Jurkat, Clone E6-1 (cell line): ENCODE measurements around the gene CACFD1.

Experiments
- DNase-seq: peaks from one replicate; pipeline ENCODE4 v3.0.0-alpha.2; 2011; ENCODE audit warnings: low read depth, low spot score
- H3K4me3 ChIP-seq: 2 replicates; pipeline ENCODE4 v1.5.1; 2011; ENCODE audit warnings: mild to moderate bottlenecking, low read length, control low read depth, moderate library complexity

The CACFD1 gene

GRCh38 chr9:133476036-133476931 is 16.5 kb downstream of the CACFD1 start:
- DNase-seq, result no peak
- no peak overlapping the region for H3K4me3 ChIP-seq

GRCh38 chr9:133476941-133477340 is 17.2 kb downstream of the CACFD1 start:
- no peak for DNase-seq
- no peak overlapping the region for H3K4me3 ChIP-seq

- DNase-seq, result no peak
- H3K4me3 ChIP-seq, result no peak overlapping the region
These were observed 17.7 kb downstream of the CACFD1 start for GRCh38 chr9:133477461-133477860.

- peak overlapping the region; percentile 61 for H3K4me3 ChIP-seq
- no peak for DNase-seq
These were observed 18.4 kb downstream of the CACFD1 start for GRCh38 chr9:133477992-133478850.

- DNase-seq, result peak; percentile 81
- peak within 1 kb of the TSS; percentile 61 for H3K4me3 ChIP-seq
These were observed 19.3 kb downstream of the CACFD1 start, which contains the start of gene SLC2A6 for GRCh38 chr9:133478851-133479711. Gene SLC2A6 (minus strand): TSS chr9:133479099. CDS start chr9:133479059, 40 bp downstream.

- no peak for DNase-seq
- no peak overlapping the region for H3K4me3 ChIP-seq
These were observed 23.8 kb downstream of the CACFD1 start for GRCh38 chr9:133483611-133484010.

- DNase-seq, result no peak
- no peak overlapping the region for H3K4me3 ChIP-seq
These were observed 25.1 kb downstream of the CACFD1 start for GRCh38 chr9:133484671-133485437.

DNA sequence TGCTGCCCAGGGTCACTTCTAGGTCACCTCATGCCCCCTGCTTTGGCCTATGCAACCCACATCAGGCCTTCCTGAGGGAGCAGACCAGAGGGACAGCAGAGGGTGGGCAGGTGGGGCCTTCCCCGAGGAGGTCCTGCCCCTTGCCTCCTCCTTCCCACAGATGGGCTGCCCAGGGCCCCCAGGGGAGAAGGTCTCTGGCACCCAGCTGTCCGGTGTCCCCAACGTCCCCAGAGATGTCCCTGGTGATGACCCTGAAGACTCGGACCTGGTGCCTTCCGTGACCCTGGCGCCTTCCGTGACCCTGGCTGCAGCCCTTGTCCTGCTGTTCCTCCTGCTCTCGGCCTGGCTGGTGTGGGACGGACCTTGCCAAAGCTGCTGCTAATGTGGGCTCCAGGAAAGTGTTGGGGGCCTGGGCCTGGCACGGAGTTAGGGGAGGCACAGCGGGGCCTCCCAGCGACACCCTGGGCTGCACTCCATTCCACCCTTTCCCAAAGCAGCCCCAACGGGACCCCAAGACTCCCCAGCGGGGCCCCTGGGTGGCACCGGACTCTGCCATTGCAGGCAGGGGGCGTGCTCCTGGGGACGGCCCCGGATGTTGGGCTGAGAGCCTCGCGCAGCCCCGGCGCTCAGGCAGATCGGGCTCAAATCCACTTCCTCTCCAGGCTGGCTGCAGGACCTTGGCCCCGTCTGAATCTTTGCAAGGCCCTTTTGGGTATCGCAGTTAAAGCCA is 25.9 kb downstream of the CACFD1 start:
- peak; percentile 35 for DNase-seq

DNA sequence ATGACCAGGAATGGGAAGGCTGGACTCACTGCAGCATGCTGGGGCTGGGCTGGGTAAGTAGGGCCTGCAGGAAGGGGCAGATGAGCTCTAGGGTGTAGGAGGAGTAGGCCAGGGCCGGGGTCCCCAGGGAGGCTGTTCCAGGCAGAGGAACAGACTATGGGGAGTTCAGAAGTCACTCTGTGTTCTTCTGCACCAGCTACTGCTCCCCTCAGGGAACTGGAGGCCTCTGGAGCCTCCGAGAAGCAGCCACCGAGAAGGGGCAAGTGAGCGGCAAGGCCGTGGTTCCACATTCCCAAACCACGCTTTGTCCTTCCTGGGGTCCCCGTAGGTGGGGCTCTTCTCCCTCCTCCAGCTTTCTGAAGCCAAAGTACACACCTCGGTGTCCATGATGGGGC is 27.6 kb downstream of the CACFD1 start:
- H3K4me3 ChIP-seq, result no peak overlapping the region
- no peak for DNase-seq

More for the DNA sequence above, 25.9 kb downstream of the CACFD1 start:
- H3K4me3 ChIP-seq, result peak overlapping the region; percentile 54

DNA sequence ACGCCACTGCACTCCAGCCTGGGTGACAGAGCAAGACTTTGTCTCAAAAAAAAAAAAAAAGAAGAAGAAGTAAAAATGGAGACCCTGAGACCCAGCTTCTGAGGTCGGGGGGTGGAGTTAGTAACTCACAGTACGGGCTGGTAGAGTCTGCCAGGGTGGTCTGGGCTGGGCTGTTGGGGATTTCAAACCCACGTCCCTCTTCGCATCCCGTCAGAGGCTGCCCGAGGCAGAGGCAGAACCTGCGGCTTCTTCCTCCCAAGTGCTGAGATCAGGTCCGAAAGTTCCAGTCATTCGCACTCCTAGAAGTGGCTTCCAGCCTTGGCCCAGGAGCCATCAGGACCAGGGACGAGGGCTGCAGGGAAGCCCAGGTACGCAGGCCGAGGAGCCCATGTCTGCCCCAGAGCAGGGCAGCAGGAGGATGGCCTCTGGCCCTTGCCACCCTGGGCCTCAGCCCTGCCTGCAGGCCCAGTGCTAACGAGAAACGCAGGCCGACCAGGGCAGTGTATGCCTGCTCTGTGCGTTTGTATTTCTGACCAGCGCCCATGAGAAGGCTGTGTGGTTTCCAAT is 29.0 kb downstream of the CACFD1 start:
- H3K4me3 ChIP-seq, result no peak overlapping the region
- DNase-seq, result no peak

GRCh38 chr9:133489253-133490190 is 29.7 kb downstream of the CACFD1 start:
- no peak overlapping the region for H3K4me3 ChIP-seq
- no peak for DNase-seq

GRCh38 chr9:133490201-133490681 is 30.5 kb downstream of the CACFD1 start:
- H3K4me3 ChIP-seq, result no peak overlapping the region
- DNase-seq, result no peak

DNA sequence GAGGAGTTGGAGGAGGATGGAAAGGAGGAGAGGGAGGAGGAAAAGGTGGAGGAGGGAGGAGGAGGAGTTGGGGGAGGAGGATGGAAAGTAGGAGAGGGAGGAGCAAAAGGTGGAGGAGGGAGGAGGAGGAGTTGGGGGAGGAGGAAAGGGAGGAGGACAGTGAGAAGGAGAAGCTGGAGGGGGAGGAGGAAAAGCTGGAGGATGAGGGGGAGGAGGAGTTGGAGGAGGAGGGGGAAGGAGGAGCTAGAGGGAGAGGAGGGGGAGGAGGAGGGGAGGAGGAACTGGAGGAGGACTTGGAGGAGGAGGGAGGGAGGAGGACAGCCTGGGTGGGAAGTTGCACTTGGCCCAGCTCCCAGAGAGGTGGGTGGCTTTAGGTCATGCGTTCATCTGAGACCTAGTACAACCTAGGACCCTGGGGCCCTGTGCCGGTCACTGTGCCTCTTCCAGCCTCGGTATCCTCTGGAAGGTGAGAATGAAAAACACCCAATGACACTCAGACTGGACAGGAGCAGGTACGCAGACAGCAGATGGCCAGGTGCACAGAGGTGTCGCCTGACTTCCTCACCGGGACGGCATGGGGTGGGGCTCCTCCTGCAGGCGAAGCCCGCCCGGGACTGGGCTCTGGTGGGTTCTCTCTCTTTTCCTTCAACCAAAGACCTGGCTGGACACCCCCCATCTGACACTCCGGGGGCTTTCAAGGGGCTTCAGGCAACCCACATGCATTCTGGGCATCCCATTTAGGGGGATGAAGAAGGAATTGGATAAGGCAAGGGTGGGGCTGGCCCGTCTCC is 31.3 kb downstream of the CACFD1 start:
- DNase-seq, result no peak
- H3K4me3 ChIP-seq, result no peak overlapping the region

GRCh38 chr9:133491656-133491925 is 31.8 kb downstream of the CACFD1 start:
- DNase-seq, result no peak
- no peak overlapping the region for H3K4me3 ChIP-seq

DNA sequence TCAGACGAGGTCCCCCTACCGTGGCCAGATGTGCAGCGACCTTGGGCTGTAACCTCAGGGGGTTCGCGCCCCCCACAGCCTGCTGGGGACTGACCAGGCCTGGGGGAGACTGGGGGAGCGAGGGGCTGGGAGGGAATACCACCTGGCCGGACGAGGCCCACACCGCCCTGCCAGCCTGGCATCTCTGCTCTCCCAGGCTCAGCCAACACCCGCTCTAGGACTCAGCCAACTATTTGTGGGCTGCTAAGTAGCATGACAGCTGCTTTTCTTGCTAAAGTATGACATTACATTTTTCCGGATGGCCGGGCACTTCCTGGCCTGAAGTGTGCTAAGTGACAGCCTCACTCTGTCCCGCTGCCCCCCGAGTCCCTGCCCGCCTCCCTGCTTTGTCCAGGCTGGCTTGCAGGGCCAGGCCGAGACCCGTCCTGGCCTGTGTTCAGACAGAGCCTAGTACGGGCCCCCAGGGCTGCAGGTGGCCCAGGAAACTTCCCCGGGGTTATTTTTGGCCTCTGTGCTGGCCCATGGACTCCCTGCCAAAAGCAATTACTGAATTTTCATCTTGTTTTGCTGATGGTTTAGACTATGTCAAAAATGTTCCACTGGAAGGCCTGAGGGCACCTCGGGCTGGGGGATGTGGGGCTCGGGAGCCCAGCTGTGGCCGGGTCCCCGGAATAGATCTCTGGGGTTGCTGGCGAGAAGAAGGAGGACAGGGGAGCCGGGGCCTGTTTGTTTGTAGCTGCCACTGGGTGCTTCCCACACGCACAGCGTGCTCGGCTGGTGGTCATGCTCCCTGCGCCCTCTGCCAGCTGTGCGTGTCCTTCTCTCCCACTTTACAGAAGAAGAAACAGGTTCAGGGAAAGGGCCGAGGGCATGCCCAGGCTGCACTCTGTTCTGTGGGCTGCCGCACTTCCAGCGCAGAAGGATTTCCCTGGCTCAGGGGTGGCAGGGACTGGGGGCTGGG is 32.6 kb downstream of the CACFD1 start:
- H3K4me3 ChIP-seq, result no peak overlapping the region
- DNase-seq, result no peak
